Measurements from ENCODE around the gene GRIPAP1.

Gene GRIPAP1

GRCh38 chrX:48966796-48967579, 35.1 kb downstream of the GRIPAP1 start:
- no peak overlapping the region for H3K4me3 ChIP-seq (ENCODE audit: low read length)
- H3K36me3 ChIP-seq (ENCODE audit: insufficient read depth, low read length), result no peaks in the 10 kb centered on the region
- no peaks in the 10 kb centered on the region for H3K4me1 ChIP-seq (ENCODE audit: insufficient read depth, low read length)
- H3K27me3 ChIP-seq (ENCODE audit: insufficient read depth, low read length), result no peaks in the 10 kb centered on the region
- H2AFZ ChIP-seq (ENCODE audit: low read depth, low read length), result no peak overlapping the region
- no peaks in the 10 kb centered on the region for H3K9me3 ChIP-seq (ENCODE audit: low read length)

GRCh38 chrX:48965959-48966358, 36.1 kb downstream of the GRIPAP1 start:
- no peaks in the 10 kb centered on the region for H3K36me3 ChIP-seq (ENCODE audit: insufficient read depth, low read length)

GRCh38 chrX:48961585-48962091, 40.4 kb downstream of the GRIPAP1 start:
- no peaks in the 10 kb centered on the region for H3K36me3 ChIP-seq (ENCODE audit: insufficient read depth, low read length)
- no peaks in the 10 kb centered on the region for H3K4me1 ChIP-seq (ENCODE audit: insufficient read depth, low read length)

More at GRCh38 chrX:48965959-48966358, 36.1 kb downstream of the GRIPAP1 start:
- Histone ChIP-seq H3K4me3 (ENCODE audit: low read length) (no peak overlapping the region), H3K4me1 (ENCODE audit: insufficient read depth, low read length) (no peaks in the 10 kb centered on the region), H3K9me3 (ENCODE audit: low read length) (no peaks in the 10 kb centered on the region), H2AFZ (ENCODE audit: low read depth, low read length) (no peak overlapping the region), H3K27me3 (ENCODE audit: insufficient read depth, low read length) (no peaks in the 10 kb centered on the region)

GRCh38 chrX:48960291-48960690, 41.8 kb downstream of the GRIPAP1 start:
- peaks cover 6% of the 10 kb centered on the region for H3K4me1 ChIP-seq (ENCODE audit: insufficient read depth, low read length)
- H3K36me3 ChIP-seq (ENCODE audit: insufficient read depth, low read length), result peaks cover 5% of the 10 kb centered on the region
- H3K9me3 ChIP-seq (ENCODE audit: low read length), result no peaks in the 10 kb centered on the region
- H3K4me3 ChIP-seq (ENCODE audit: low read length), result no peak overlapping the region
- no peak overlapping the region for H2AFZ ChIP-seq (ENCODE audit: low read depth, low read length)
- no peaks in the 10 kb centered on the region for H3K27me3 ChIP-seq (ENCODE audit: insufficient read depth, low read length)

More at GRCh38 chrX:48961585-48962091, 40.4 kb downstream of the GRIPAP1 start:
- H3K9me3 ChIP-seq (ENCODE audit: low read length), result no peaks in the 10 kb centered on the region
- H2AFZ ChIP-seq (ENCODE audit: low read depth, low read length), result no peak overlapping the region
- H3K27me3 ChIP-seq (ENCODE audit: insufficient read depth, low read length), result no peaks in the 10 kb centered on the region
- H3K4me3 ChIP-seq (ENCODE audit: low read length), result no peak overlapping the region

DNA sequence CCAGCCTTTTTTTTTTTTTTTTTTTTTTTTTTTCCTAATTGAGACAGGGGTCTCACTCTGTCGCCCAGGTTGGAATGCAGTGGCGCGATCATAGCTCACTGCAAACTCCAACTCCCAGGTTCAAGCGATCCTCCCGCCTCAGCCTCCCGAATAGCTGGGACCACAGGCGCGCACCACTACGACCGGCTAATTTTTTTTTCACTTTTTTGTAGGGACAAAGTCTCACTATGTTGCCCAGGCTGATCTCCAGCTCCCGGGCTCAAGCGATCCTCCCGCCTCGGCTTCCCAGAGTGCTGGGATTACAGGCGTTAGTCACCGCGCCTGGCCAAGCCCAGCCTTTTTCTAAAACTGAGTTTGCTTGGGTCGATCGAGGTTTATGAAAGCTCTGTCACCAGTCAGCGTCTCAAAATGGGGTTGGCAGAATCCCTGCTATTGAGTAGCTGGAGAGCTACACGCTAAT, 43.4 kb downstream of the GRIPAP1 start:
- Histone ChIP-seq H3K4me3 (ENCODE audit: low read length) (peak overlapping the region; percentile 49), H3K27me3 (ENCODE audit: insufficient read depth, low read length) (no peaks in the 10 kb centered on the region), H3K36me3 (ENCODE audit: insufficient read depth, low read length) (peaks cover 13% of the 10 kb centered on the region), H2AFZ (ENCODE audit: low read depth, low read length) (no peak overlapping the region), H3K9me3 (ENCODE audit: low read length) (no peaks in the 10 kb centered on the region), H3K4me1 (ENCODE audit: insufficient read depth, low read length) (peaks cover 6% of the 10 kb centered on the region)

DNA sequence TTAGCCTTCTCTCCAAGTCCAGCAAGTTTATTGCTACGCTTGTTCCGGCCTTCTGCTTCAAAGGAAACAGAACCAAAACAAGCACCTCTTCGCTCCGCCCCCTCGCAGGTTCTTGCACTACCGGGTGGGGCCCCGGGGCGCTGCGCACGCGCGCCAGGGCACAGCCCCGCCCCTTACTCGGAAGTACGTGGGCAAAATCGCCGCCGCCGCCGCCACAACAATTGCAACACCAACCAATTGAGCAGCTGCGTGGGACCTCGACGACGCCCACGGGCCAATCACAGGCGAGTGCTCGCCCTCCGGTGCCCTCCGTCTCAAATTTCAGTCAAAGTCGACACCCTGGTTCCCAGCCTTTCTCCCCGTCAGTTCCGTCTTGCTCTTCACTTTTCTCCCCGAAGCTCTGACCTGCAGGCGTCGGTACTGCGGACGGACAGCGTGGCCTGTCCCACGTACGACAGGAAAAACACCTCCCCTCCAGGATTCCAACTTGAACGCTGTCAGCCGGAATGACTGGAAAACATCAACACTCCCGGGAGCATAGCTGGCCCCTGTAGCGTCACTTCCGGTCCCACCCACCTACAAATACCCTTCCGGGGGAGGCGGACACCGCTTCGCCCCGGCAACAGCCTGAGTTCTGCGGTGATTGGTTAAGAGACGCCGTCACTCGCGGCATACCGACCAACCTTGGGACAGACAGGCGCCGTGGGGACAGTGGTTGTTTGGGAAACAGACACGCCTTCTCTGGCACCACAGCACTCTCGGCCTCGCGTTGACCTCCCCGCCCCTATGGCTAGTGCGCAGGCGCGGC, 44.0 kb downstream of the GRIPAP1 start:
- H3K27me3 ChIP-seq (ENCODE audit: insufficient read depth, low read length), result no peaks in the 10 kb centered on the region
- no peaks in the 10 kb centered on the region for H3K9me3 ChIP-seq (ENCODE audit: low read length)
- peaks cover 6% of the 10 kb centered on the region for H3K4me1 ChIP-seq (ENCODE audit: insufficient read depth, low read length)
- peak overlapping the region; percentile 56 for H3K4me3 ChIP-seq (ENCODE audit: low read length)
- H3K36me3 ChIP-seq (ENCODE audit: insufficient read depth, low read length), result peaks cover 17% of the 10 kb centered on the region
- no peak overlapping the region for H2AFZ ChIP-seq (ENCODE audit: low read depth, low read length)

- Histone ChIP-seq H3K27me3 (ENCODE audit: insufficient read depth, low read length) (no peaks in the 10 kb centered on the region), H2AFZ (ENCODE audit: low read depth, low read length) (no peak within 1 kb of the TSS), H3K4me1 (ENCODE audit: insufficient read depth, low read length) (peaks cover 6% of the 10 kb centered on the region)
Observed at GRCh38 chrX:48957477-48957826, 44.6 kb downstream of the GRIPAP1 start, which contains the start of gene OTUD5. Gene OTUD5 (minus strand): TSS chrX:48957607. CDS start chrX:48957570, 37 bp downstream.

GRCh38 chrX:48956728-48957414, 45.2 kb downstream of the GRIPAP1 start:
- Histone ChIP-seq H3K36me3 (ENCODE audit: insufficient read depth, low read length) (peaks cover 21% of the 10 kb centered on the region), H3K4me3 (ENCODE audit: low read length) (peak overlapping the region; percentile 56), H3K4me1 (ENCODE audit: insufficient read depth, low read length) (peaks cover 6% of the 10 kb centered on the region), H3K9me3 (ENCODE audit: low read length) (no peaks in the 10 kb centered on the region), H3K27me3 (ENCODE audit: insufficient read depth, low read length) (no peaks in the 10 kb centered on the region), H2AFZ (ENCODE audit: low read depth, low read length) (no peak overlapping the region)

More at GRCh38 chrX:48957477-48957826, 44.6 kb downstream of the GRIPAP1 start, which contains the start of gene OTUD5:
- Histone ChIP-seq H3K9me3 (ENCODE audit: low read length) (no peaks in the 10 kb centered on the region), H3K4me3 (ENCODE audit: low read length) (peak within 1 kb of the TSS; percentile 56), H3K36me3 (ENCODE audit: insufficient read depth, low read length) (peaks cover 21% of the 10 kb centered on the region)

DNA sequence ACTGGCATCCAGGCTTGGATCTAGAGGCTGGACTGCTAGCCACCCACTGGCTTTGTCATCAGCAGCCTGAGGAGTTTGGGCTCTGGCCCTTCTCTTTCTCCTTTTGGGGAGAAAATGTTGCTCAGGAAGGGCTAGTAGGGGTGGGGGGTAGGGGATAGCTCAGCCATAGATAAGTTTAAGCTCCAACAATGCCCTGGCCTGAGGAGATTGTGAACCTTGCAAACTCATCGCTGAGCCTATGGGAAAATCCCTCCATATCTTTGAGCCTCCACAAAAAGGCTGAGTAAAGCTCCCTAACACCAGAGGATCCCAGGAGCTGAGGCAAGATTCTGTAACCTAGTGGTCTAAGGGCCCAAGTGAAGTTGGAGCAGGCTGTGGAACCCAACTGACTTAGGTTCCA, 53.5 kb downstream of the GRIPAP1 start:
- Histone ChIP-seq H3K27me3 (ENCODE audit: insufficient read depth, low read length) (no peaks in the 10 kb centered on the region), H3K4me1 (ENCODE audit: insufficient read depth, low read length) (no peaks in the 10 kb centered on the region), H3K4me3 (ENCODE audit: low read length) (no peak overlapping the region), H3K9me3 (ENCODE audit: low read length) (no peaks in the 10 kb centered on the region), H2AFZ (ENCODE audit: low read depth, low read length) (no peak overlapping the region), H3K36me3 (ENCODE audit: insufficient read depth, low read length) (peaks cover 13% of the 10 kb centered on the region)

DNA sequence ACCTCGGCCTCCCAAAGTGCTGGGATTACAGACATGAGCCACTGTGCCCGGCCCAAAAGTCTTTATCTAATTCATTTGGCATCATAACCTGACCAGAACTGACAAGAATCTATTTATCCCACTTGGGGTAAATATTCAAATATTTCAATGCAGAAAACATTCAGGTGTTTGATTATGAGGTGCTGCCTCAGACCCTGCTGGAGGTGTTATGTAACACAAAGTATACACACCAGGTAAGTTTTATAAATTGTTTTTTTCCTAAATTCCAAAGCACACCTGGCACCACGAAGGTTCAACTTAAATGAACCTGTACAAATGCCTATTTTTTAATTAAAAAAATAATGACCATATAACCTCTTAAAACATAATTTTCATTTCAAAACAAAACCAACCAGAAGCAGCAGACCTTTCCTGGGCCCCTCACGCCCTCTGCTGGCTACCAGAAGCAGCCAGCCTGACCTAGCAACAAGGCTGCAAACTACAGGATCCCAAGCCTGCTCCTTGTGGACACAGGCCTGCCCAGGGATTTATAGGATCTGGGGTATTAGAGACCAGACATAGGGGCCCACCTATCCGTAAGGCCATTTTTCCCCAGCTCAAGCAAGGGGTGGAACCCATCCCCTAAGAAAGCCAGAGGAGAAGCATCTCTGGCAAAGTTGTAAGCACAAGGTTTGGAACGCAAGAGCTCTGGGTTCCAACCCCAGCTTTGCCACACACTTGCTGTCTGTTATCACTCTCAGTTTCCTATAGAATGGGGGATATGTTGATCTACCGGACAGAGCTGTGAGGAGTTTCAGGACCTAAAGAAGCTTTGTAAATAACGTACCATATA, 56.3 kb downstream of the GRIPAP1 start:
- Histone ChIP-seq H3K9me3 (ENCODE audit: low read length) (no peaks in the 10 kb centered on the region), H3K36me3 (ENCODE audit: insufficient read depth, low read length) (peaks cover 14% of the 10 kb centered on the region)

GRCh38 chrX:48942895-48943294, 59.2 kb downstream of the GRIPAP1 start:
- Histone ChIP-seq H3K27me3 (ENCODE audit: insufficient read depth, low read length) (no peaks in the 10 kb centered on the region), H2AFZ (ENCODE audit: low read depth, low read length) (no peak overlapping the region), H3K4me3 (ENCODE audit: low read length) (no peak overlapping the region), H3K4me1 (ENCODE audit: insufficient read depth, low read length) (no peaks in the 10 kb centered on the region), H3K36me3 (ENCODE audit: insufficient read depth, low read length) (peaks cover 14% of the 10 kb centered on the region), H3K9me3 (ENCODE audit: low read length) (no peaks in the 10 kb centered on the region)

More for the DNA sequence above, 56.3 kb downstream of the GRIPAP1 start:
- Histone ChIP-seq H3K4me1 (ENCODE audit: insufficient read depth, low read length) (no peaks in the 10 kb centered on the region), H3K27me3 (ENCODE audit: insufficient read depth, low read length) (no peaks in the 10 kb centered on the region), H3K4me3 (ENCODE audit: low read length) (no peak overlapping the region), H2AFZ (ENCODE audit: low read depth, low read length) (no peak overlapping the region)

- H3K4me1 ChIP-seq (ENCODE audit: insufficient read depth, low read length), result no peaks in the 10 kb centered on the region
- H3K4me3 ChIP-seq (ENCODE audit: low read length), result no peak overlapping the region
- peaks cover 14% of the 10 kb centered on the region for H3K36me3 ChIP-seq (ENCODE audit: insufficient read depth, low read length)
- no peaks in the 10 kb centered on the region for H3K27me3 ChIP-seq (ENCODE audit: insufficient read depth, low read length)
- no peaks in the 10 kb centered on the region for H3K9me3 ChIP-seq (ENCODE audit: low read length)
- no peak overlapping the region for H2AFZ ChIP-seq (ENCODE audit: low read depth, low read length)
Observed at GRCh38 chrX:48940404-48940955, 61.6 kb downstream of the GRIPAP1 start.

All from neuron (in vitro differentiated cells).